Fibroblast of skin of left biceps (primary cell): Measurements from ENCODE around the gene UQCR10.
"Not testable (repeated sequence)": the region's sequence is repeated elsewhere in the genome, so short reads cannot be mapped to it uniquely, and the experiment has no call there.

Source experiments
- DNase-seq, 2 experiments: peaks; one replicate each; pipeline ENCODE4 v3.0.0-alpha.2; 2013; ENCODE audit warnings: low read depth in 2 of 2

UQCR10 gene

GRCh38 chr22:29737251-29738117 lies 29.7 kb upstream of the UQCR10 start:
- no peak for DNase-seq

- no peak for DNase-seq
Observed at GRCh38 chr22:29738118-29738815, 28.9 kb upstream of the UQCR10 start.

- DNase-seq: no peak
Observed at GRCh38 chr22:29739346-29739875, 27.8 kb upstream of the UQCR10 start.

GRCh38 chr22:29740216-29740615 lies 27.0 kb upstream of the UQCR10 start:
- no peak for DNase-seq

- DNase-seq: no peak
Observed at GRCh38 chr22:29741926-29742325, 25.2 kb upstream of the UQCR10 start.

- DNase-seq: no peak
Observed at GRCh38 chr22:29742326-29742725, 24.8 kb upstream of the UQCR10 start.

GRCh38 chr22:29744902-29745301 lies 22.3 kb upstream of the UQCR10 start:
- peak; percentile 12 to 18 for DNase-seq

- no peak for DNase-seq
Observed at GRCh38 chr22:29747832-29748231, 19.3 kb upstream of the UQCR10 start.

- no peak for DNase-seq
Observed at GRCh38 chr22:29748248-29748893, 18.8 kb upstream of the UQCR10 start.

- no peak for DNase-seq
Observed at GRCh38 chr22:29750029-29750428, 17.1 kb upstream of the UQCR10 start.

- DNase-seq: no peak
Observed at GRCh38 chr22:29750559-29751538, 16.3 kb upstream of the UQCR10 start.

- DNase-seq: no peak
Observed at GRCh38 chr22:29751669-29752068, 15.5 kb upstream of the UQCR10 start.

GRCh38 chr22:29753808-29754657 lies 13.1 kb upstream of the UQCR10 start:
- no peak for DNase-seq

GRCh38 chr22:29754658-29755395 lies 12.3 kb upstream of the UQCR10 start:
- DNase-seq: not testable (repeated sequence)

- no peak for DNase-seq
Observed at GRCh38 chr22:29755889-29756288, 11.3 kb upstream of the UQCR10 start.

- DNase-seq: no peak
Observed at GRCh38 chr22:29756341-29756740, 10.8 kb upstream of the UQCR10 start.

GRCh38 chr22:29757096-29757495 lies 10.1 kb upstream of the UQCR10 start:
- DNase-seq: no peak

GRCh38 chr22:29758068-29758622 lies 9.0 kb upstream of the UQCR10 start:
- no peak for DNase-seq

GRCh38 chr22:29758959-29759358 lies 8.2 kb upstream of the UQCR10 start:
- no peak for DNase-seq
